Breast epithelium (tissue), 3 donors: ENCODE results near the gene DES.

ENCODE experiments used
- POLR2A ChIP-seq: fragments of 450-650 bp; IDR thresholded peaks from one replicate; pipeline ENCODE4 v1.6.1; 2016; ENCODE audit warnings: antibody characterized with exemption, mild to moderate bottlenecking, moderate library complexity
- TF ChIP-seq, protein P1 (sequence below), 3 donors: fragments of 450-650 bp; IDR thresholded peaks; one replicate each; pipeline ENCODE4 v1.5.1; 2016 to 2017; ENCODE audit warnings: antibody characterized with exemption in 3 of 3, mild to moderate bottlenecking in 3 of 3, moderate library complexity in 3 of 3

DNA sequence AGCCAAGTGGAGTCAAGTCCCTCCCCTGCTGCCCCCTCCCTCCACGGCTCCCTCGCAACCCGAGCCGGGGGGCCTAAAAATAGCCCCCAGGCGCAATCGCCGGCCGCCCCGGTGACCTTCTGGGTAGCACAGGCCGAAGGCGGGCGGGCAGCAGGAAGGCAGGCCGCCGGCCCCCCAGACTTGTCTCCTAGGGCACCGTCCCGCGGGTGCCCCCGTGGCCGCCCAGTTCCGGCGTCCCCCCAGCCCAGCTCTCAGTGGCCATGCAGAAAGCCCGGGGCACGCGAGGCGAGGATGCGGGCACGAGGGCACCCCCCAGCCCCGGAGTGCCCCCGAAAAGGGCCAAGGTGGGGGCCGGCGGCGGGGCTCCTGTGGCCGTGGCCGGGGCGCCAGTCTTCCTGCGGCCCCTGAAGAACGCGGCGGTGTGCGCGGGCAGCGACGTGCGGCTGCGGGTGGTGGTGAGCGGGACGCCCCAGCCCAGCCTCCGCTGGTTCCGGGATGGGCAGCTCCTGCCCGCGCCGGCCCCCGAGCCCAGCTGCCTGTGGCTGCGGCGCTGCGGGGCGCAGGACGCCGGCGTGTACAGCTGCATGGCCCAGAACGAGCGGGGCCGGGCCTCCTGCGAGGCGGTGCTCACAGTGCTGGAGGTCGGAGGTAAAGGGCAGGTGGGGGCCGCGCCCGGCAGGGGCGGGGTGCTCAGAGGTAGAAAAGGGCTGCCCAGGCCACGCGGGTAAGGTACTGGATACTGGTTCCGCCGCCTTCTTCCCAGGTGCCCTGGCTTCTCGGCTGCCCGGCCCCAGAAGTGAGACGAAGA lies 16.7 kb downstream of the DES start, which contains the start of gene SPEG:
- no peak for TF ChIP-seq POLR2A
- TF ChIP-seq, protein P1, sequence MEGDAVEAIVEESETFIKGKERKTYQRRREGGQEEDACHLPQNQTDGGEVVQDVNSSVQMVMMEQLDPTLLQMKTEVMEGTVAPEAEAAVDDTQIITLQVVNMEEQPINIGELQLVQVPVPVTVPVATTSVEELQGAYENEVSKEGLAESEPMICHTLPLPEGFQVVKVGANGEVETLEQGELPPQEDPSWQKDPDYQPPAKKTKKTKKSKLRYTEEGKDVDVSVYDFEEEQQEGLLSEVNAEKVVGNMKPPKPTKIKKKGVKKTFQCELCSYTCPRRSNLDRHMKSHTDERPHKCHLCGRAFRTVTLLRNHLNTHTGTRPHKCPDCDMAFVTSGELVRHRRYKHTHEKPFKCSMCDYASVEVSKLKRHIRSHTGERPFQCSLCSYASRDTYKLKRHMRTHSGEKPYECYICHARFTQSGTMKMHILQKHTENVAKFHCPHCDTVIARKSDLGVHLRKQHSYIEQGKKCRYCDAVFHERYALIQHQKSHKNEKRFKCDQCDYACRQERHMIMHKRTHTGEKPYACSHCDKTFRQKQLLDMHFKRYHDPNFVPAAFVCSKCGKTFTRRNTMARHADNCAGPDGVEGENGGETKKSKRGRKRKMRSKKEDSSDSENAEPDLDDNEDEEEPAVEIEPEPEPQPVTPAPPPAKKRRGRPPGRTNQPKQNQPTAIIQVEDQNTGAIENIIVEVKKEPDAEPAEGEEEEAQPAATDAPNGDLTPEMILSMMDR (IDR thresholded peaks at IDR 0.05), result no peak
